NB4 (cell line): ENCODE measurements around the gene RASGEF1B.
"Not testable (repeated sequence)": the region's sequence is repeated elsewhere in the genome, so short reads cannot be mapped to it uniquely, and the experiment has no call there.

Experiments
- DNase-seq: peaks from one replicate; pipeline ENCODE4 v3.0.0; 2010; ENCODE audit warnings: low read depth
- H3K4me3 ChIP-seq: one replicate; pipeline ENCODE4 v1.5.1; 2011; ENCODE audit warnings: mild to moderate bottlenecking, low read depth, low read length, moderate library complexity
- MYC ChIP-seq: IDR thresholded peaks from 2 replicates; pipeline ENCODE4 v1.6.1; 2011; ENCODE audit warnings: low read depth, low read length
- POLR2A ChIP-seq: IDR thresholded peaks from 2 replicates; pipeline ENCODE4 v1.6.1; 2011; ENCODE audit warnings: mild to moderate bottlenecking; ENCODE audit not compliant: insufficient read length; ENCODE audit errors: extremely low read depth
- TF ChIP-seq, protein P1 (sequence below): IDR thresholded peaks from one replicate; pipeline ENCODE4 v1.5.1; 2012; ENCODE audit warnings: low read depth, low read length
- TF ChIP-seq, protein P2 (sequence below): IDR thresholded peaks from 2 replicates; pipeline ENCODE4 v1.6.1; 2011; ENCODE audit warnings: low read depth, low read length

The RASGEF1B gene

DNA sequence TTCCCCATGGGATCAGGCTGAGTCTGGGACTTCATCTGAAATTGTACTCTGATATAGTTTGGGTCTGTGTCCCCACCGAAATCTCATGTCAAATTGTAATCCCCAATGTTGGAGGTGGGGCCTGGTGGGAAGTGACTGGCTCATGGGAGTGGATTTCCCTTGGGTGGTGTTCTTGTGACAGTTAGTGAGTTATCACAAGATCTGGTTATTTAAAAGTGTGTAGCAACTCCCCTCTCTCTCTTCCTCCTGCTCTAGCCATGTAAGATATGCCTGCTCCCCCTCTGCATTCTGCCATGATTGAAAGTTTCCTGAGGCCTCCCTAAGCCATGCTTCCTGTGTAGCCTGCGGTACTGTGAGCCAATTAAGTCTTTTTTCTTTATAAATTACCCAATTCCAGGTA, 61.0 kb downstream of the RASGEF1B start:
- DNase-seq: peak; percentile 21
- TF ChIP-seq, protein P1, sequence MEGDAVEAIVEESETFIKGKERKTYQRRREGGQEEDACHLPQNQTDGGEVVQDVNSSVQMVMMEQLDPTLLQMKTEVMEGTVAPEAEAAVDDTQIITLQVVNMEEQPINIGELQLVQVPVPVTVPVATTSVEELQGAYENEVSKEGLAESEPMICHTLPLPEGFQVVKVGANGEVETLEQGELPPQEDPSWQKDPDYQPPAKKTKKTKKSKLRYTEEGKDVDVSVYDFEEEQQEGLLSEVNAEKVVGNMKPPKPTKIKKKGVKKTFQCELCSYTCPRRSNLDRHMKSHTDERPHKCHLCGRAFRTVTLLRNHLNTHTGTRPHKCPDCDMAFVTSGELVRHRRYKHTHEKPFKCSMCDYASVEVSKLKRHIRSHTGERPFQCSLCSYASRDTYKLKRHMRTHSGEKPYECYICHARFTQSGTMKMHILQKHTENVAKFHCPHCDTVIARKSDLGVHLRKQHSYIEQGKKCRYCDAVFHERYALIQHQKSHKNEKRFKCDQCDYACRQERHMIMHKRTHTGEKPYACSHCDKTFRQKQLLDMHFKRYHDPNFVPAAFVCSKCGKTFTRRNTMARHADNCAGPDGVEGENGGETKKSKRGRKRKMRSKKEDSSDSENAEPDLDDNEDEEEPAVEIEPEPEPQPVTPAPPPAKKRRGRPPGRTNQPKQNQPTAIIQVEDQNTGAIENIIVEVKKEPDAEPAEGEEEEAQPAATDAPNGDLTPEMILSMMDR: no peak
- no peak for TF ChIP-seq POLR2A
- TF ChIP-seq, protein P2, sequence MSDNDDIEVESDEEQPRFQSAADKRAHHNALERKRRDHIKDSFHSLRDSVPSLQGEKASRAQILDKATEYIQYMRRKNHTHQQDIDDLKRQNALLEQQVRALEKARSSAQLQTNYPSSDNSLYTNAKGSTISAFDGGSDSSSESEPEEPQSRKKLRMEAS: no peak
- no peak for TF ChIP-seq MYC
- H3K4me3 ChIP-seq: no peak overlapping the region

DNA sequence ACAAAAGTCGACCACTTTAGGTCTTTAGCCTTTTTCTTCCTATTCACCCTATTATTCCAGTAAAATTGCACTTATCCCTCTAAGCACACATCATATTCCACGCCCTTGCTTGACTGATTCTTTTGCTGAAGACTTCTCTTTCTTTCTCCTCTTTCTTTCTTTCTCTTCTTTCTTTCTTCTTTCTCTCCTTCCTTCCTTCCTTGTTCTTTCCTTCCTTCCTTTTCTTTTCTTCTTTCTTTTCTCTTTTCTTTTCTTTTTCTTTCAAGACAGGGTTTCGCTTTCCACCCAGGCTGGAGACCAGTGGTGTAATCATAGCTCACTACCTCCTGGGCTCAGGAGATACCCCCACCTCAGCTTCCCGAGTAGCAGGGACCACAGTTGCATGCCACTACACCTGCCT, 61.9 kb downstream of the RASGEF1B start:
- no peak for DNase-seq
- TF ChIP-seq, protein P1: no peak
- TF ChIP-seq MYC (no peak), POLR2A (no peak)
- TF ChIP-seq, protein P2: no peak

DNA sequence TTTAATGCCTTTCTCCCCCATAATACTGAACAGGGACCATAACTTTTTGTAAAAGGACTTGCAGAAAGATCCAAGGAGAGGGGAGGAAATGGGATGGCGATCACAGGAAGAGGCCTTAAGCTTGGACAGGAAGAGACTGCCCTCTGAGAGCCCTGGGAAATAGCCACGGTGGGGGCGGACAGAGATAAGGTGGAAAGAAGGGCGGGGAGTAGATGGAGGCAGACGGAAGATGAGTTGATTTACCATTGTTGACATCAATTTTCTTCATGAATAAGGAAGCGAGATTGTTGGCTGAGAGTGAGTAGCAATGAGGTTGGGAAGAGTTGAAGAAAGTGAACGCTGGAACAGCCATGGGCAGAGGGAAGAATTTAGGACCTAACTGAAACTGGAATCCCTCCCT, 63.4 kb downstream of the RASGEF1B start:
- no peak for TF ChIP-seq POLR2A
- TF ChIP-seq MYC: no peak
- TF ChIP-seq, protein P1: no peak
- TF ChIP-seq, protein P2: no peak
- no peak overlapping the region for H3K4me3 ChIP-seq
- no peak for DNase-seq

More for the DNA sequence above, 61.9 kb downstream of the RASGEF1B start:
- no peak overlapping the region for H3K4me3 ChIP-seq

DNA sequence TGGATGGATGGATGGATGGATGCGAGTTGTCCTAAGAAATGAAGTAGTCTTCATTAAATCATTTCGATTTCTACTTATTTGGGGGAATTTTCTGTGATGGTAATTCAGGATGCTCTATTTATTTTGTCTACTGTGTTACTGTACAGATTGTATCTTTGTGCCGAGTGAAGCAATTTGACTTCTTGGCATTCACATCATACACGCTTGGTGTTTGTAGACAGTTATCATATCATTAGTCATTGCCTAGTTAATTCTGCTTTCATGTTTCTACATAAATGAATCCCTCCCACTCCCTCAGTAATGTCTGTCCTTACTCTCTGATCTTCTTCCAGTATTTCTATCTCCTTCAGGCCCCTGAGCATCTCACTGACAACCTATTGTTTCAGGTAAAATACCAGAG, 64.0 kb downstream of the RASGEF1B start:
- DNase-seq: no peak
- TF ChIP-seq MYC (no peak), POLR2A (no peak)
- TF ChIP-seq, protein P2: no peak
- TF ChIP-seq, protein P1: no peak
- no peak overlapping the region for H3K4me3 ChIP-seq

DNA sequence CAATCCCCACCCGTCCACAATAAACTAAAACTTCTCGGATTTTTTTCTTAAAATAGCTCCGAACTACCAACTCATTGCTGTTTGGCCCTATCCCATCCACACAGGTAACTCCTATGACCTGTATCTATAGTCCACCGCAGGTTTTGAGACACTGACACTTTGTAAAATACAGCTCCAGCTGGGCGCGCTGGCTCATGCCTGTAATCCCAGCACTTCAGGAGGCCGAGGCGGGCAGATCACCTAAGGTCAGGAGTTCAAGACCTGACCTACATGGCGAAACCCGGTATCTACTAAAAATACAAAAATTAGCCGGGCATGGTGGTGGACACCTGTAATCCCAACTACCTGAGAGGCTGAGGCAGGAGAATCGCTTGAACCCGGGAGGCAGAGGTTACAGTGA, 65.2 kb downstream of the RASGEF1B start:
- H3K4me3 ChIP-seq, DNase-seq: not testable (repeated sequence)

DNA sequence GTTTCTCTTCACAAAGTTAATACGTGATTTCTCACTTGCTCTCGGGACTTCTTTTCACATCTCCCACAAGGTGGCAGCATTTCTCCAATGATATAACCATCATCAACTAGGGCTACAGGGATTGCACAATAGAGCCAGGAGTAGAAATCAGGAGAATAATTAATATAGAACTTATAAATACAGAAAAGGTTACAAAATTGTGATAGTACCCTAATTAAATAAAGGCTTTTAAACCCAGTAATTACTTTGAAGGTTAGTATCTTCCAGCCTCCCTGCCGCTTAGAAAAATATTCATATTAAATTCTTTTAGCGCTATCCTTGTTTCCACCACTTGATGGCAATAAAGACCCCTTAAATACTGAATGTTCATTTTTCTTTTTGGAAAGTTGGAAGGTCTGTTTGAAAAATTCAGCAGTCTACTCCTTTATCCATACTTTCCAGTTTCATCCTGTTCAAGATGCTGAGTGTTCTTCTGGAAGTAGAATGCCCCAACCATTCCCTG, 65.8 kb downstream of the RASGEF1B start:
- no peak overlapping the region for H3K4me3 ChIP-seq
- peak; percentile 74 for DNase-seq
- TF ChIP-seq, protein P1: peak; percentile 41
- TF ChIP-seq MYC: no peak
- no peak for TF ChIP-seq POLR2A

DNA sequence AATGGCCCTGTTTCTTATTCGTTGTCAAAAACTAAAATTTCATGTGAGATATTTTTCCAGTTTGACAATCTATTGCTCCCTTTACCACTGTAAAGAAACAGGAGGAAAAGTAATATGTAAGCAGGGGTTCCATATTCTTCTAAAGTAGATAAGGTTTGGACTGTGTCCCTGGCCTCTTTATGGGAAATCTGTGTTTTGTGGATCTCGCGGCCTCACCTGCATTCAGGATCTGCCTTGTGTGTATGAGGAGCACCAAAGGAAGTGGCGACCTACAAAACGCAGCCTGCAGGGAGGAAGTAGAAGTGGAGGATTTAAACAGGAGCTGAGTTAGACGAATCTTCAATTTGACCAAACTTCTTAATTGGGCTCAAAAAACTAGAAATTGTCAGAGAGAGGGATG, 67.0 kb downstream of the RASGEF1B start:
- DNase-seq: no peak
- TF ChIP-seq POLR2A: no peak
- no peak for TF ChIP-seq MYC
- TF ChIP-seq, protein P1: no peak
- TF ChIP-seq, protein P2: no peak
- H3K4me3 ChIP-seq: no peak overlapping the region
